ENCODE data around the gene CACNA1G. TPM values are rescaled to one million over a fixed set of nuclear protein-coding genes. Genes with fewer than 3 reads are reported as not detected.

CACNA1G gene
- total RNA-seq, 1 donor from 2014 or later, result not detected

- intact Hi-C loops (cut with DNase I), result no loop called here
- no peak for TF ChIP-seq CTCF (IDR thresholded peaks at IDR 0.05)
These were observed 20.8 kb downstream of the CACNA1G start for GRCh38 chr17:50581316-50581715.

GRCh38 chr17:50582741-50583140 lies 22.2 kb downstream of the CACNA1G start:
- Histone ChIP-seq H3K27me3 (no peaks in the 10 kb centered on the region), H3K4me3 (no peak overlapping the region), H3K9me3 (no peaks in the 10 kb centered on the region), H3K4me1 (no peaks in the 10 kb centered on the region), H3K36me3 (no peaks in the 10 kb centered on the region), H3K27ac (no peak overlapping the region)
- DNase-seq, result no peak
- no peak for TF ChIP-seq CTCF (IDR thresholded peaks at IDR 0.05)
- no peak for ATAC-seq
- intact Hi-C loops (cut with DNase I), result no loop called here

More at GRCh38 chr17:50581316-50581715, 20.8 kb downstream of the CACNA1G start:
- DNase-seq (no peak), ATAC-seq (no peak)
- no peaks in the 10 kb centered on the region for H3K36me3 ChIP-seq
- no peak overlapping the region for H3K4me3 ChIP-seq
- no peaks in the 10 kb centered on the region for H3K9me3 ChIP-seq
- H3K4me1 ChIP-seq, result no peaks in the 10 kb centered on the region
- H3K27ac ChIP-seq, result no peak overlapping the region
- no peaks in the 10 kb centered on the region for H3K27me3 ChIP-seq

- Histone ChIP-seq H3K36me3 (no peaks in the 10 kb centered on the region), H3K4me1 (peaks cover 1% of the 10 kb centered on the region), H3K27me3 (no peaks in the 10 kb centered on the region), H3K9me3 (no peaks in the 10 kb centered on the region), H3K27ac (no peak overlapping the region), H3K4me3 (no peak overlapping the region)
- no peak for ATAC-seq
- DNase-seq, result no peak
- intact Hi-C loops (cut with DNase I), result no loop called here
- no peak for TF ChIP-seq CTCF (IDR thresholded peaks at IDR 0.05)
These were observed 23.1 kb downstream of the CACNA1G start for GRCh38 chr17:50583641-50584040.

GRCh38 chr17:50584116-50584515 lies 23.6 kb downstream of the CACNA1G start:
- intact Hi-C loops (cut with DNase I), result no loop called here
- Histone ChIP-seq H3K9me3 (no peaks in the 10 kb centered on the region), H3K36me3 (no peaks in the 10 kb centered on the region), H3K27ac (no peak overlapping the region), H3K4me3 (no peak overlapping the region), H3K4me1 (peaks cover 6% of the 10 kb centered on the region), H3K27me3 (no peaks in the 10 kb centered on the region)
- DNase-seq, result no peak
- ATAC-seq, result no peak
- TF ChIP-seq CTCF (IDR thresholded peaks at IDR 0.05), result no peak

GRCh38 chr17:50584749-50585148 lies 24.2 kb downstream of the CACNA1G start:
- peak; percentile 12 for ATAC-seq
- Histone ChIP-seq H3K36me3 (no peaks in the 10 kb centered on the region), H3K4me1 (peaks cover 10% of the 10 kb centered on the region), H3K4me3 (no peak overlapping the region), H3K9me3 (no peaks in the 10 kb centered on the region), H3K27me3 (no peaks in the 10 kb centered on the region), H3K27ac (no peak overlapping the region)
- no peak for TF ChIP-seq CTCF (IDR thresholded peaks at IDR 0.05)
- DNase-seq, result no peak
- intact Hi-C loops (cut with DNase I), result no loop called here

- Histone ChIP-seq H3K4me1 (peaks cover 10% of the 10 kb centered on the region), H3K36me3 (no peaks in the 10 kb centered on the region), H3K27ac (no peak overlapping the region), H3K4me3 (no peak overlapping the region), H3K27me3 (no peaks in the 10 kb centered on the region), H3K9me3 (no peaks in the 10 kb centered on the region)
- ATAC-seq (no peak), DNase-seq (no peak)
- intact Hi-C loops (cut with DNase I), result no loop called here
- TF ChIP-seq CTCF (IDR thresholded peaks at IDR 0.05), result no peak
These were observed 24.8 kb downstream of the CACNA1G start for GRCh38 chr17:50585346-50585745.

All from upper lobe of right lung (tissue), 1 donor.